Measurements from ENCODE around the gene RFX1.

DNA sequence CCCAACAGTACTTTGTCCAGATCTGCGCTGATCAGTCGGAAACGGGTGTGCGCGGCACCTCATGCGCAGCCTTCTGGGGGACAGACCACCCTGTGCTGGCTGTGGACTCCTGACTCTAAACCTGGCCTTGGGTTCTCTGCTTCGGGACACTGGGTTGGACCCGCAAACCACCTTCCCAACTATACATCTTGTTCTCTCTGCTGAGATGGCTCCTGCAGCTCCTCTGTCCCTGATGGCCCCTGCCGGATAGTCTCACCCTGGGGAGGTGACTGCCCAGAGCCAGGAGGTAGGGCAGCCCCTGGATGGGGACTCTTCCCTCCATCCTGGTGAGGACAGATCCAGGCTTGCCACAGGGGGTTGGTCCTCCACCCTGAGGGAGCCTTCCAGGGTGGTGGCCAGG, 23.3 kb downstream of the RFX1 start:
- TF ChIP-seq YY1 (IDR thresholded peaks at IDR 0.05; ENCODE audit: insufficient read depth, insufficient read length) (no peak), SUZ12 (IDR thresholded peaks at IDR 0.05; ENCODE audit: extremely low read depth, insufficient read depth, insufficient read length) (no peak)
